GM20431 (cell line): ENCODE data around the gene PFKFB1.

Experiments used
- in situ Hi-C: fragments of 300-500 bp; cut with MseI, MboI; formaldehyde crosslinking; loops from one replicate; pipeline ENCODE4 v1.15.0; 2020; ENCODE audit warnings: low sequenced_read_pairs; ENCODE audit not compliant: unreplicated experiment

PFKFB1 gene

GRCh38 chrX:54994099-54994498, at the start of gene PFKFB1:
TSS of gene PFKFB1 (minus strand) at chrX:54994188. CDS start at chrX:54994007, 181 bp downstream.
- in situ Hi-C loops, result no loop called here

DNA sequence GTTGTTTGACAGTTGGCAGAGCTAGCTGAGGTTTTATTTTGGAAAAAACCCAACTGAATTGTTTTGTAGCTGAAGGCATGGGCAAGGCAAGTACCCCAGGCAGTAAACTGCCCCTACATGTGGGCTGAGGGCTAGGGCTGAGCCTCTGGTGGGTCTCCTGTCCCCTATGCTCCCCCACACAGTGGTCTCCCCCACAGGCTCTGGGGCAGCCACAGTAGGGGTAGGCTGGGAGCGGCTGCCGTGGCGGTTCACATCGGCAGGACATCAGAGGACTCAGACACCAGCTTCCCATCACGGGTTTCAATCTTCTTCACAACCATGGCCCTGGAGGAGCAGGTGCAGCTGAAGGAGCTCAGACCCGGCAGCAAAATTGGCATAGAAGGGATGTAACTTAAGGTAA, 47.5 kb upstream of the PFKFB1 start:
- in situ Hi-C loops, result no loop called here

GRCh38 chrX:55039471-55039870, 45.5 kb upstream of the PFKFB1 start:
- in situ Hi-C loops, result no loop called here

- in situ Hi-C loops, result no loop called here
These were observed 39.4 kb upstream of the PFKFB1 start for GRCh38 chrX:55033429-55033828.

DNA sequence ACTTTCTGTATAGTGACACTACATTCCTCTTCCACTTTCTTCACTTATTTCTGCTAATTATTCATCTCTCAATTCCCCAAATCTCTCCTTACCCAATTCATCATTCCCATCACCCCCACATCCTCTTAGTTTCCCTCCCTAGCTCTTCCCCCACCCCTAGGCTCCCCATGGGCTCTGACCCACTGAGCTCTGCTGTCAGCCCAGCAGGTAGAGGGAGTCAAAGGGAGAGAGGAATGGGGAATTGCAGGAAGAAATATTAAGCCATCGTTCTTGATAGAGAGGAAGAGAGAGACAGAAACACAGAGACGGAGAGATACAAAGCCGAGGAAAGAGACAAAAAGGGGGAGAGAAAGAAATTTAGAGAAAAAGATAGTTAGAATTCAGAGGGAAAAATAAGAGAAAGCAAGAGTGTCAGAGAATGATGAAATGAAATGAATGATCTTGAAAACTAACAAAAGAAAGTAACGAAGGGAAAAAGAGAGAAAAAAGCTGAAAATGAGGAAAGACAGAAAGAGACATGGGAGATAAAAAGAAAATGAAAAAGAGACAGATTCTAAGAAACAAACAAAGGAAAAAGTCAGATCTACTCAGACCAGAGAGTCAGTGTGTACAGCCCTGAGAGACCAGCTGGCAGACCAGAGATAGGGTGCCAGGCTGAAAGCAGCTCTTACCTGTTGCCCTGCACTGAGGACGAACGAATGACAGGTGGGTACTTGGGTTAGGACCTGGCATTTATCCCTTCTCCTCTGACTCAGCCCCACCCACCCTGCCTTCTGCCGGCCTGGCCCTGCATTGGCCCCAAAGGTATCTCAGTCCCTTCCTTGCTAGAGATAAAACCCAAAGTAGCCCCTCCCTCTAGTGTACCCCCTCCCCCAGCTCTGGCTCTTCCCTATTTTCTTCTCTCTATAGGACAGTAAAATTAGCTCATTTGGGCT, 36.5 kb upstream of the PFKFB1 start, which contains the start of gene ALAS2:
TSS of gene ALAS2 (minus strand) at position 707 of the 935 bp plus-strand sequence. CDS start 4,977 bp downstream, outside the sequence.
- in situ Hi-C loops, result no loop called here

DNA sequence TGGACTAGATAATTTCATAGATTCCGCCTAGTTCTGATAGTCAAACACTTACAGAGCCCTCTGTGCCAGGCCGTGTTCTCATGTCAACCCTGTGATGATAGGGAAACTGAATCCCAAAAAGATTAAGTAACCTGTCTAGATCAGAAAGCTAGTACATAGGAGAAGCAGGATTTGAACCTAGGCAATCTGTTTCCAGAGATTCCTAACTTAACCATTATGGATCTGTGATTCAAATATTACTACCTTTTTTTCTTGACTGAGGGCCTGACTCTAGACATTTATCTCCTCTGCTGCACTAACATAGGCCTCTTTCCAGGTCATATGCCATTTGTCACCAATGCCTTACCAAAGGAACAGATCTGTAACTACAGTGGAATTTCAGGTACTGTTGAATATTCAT, 35.3 kb upstream of the PFKFB1 start:
- in situ Hi-C loops, result no loop called here

GRCh38 chrX:55028611-55029010, 34.6 kb upstream of the PFKFB1 start:
- in situ Hi-C loops, result no loop called here

- in situ Hi-C loops, result no loop called here
These were observed 34.1 kb upstream of the PFKFB1 start for GRCh38 chrX:55028040-55028439.

- in situ Hi-C loops, result no loop called here
These were observed 32.9 kb upstream of the PFKFB1 start for GRCh38 chrX:55026840-55027239.

DNA sequence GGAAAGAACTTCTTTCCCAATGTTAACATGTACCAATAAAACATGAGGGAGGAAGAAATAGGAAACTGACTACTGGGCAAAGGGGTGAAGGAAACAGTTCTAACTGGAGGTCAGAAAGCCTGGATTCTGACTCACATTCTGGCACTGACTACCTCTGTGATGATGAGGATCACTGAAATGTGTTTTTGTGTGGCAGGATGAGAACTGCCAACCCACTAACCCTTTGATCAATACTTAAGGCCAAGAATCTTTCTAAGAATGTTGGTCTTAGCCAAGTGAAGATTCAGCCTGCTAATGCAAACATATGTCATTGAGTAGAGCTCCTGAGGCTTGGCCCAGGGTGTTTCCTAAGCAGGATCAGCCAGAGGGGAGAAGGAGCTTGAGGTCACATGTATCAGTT, 32.2 kb upstream of the PFKFB1 start:
- in situ Hi-C loops, result no loop called here

- in situ Hi-C loops, result no loop called here
These were observed 20.9 kb upstream of the PFKFB1 start for GRCh38 chrX:55014897-55015299.

- in situ Hi-C loops, result no loop called here
These were observed 17.3 kb upstream of the PFKFB1 start for GRCh38 chrX:55011294-55011693.

- in situ Hi-C loops, result no loop called here
These were observed 14.8 kb upstream of the PFKFB1 start for GRCh38 chrX:55008571-55009358.

GRCh38 chrX:55007656-55008055, 13.7 kb upstream of the PFKFB1 start:
- in situ Hi-C loops, result no loop called here

DNA sequence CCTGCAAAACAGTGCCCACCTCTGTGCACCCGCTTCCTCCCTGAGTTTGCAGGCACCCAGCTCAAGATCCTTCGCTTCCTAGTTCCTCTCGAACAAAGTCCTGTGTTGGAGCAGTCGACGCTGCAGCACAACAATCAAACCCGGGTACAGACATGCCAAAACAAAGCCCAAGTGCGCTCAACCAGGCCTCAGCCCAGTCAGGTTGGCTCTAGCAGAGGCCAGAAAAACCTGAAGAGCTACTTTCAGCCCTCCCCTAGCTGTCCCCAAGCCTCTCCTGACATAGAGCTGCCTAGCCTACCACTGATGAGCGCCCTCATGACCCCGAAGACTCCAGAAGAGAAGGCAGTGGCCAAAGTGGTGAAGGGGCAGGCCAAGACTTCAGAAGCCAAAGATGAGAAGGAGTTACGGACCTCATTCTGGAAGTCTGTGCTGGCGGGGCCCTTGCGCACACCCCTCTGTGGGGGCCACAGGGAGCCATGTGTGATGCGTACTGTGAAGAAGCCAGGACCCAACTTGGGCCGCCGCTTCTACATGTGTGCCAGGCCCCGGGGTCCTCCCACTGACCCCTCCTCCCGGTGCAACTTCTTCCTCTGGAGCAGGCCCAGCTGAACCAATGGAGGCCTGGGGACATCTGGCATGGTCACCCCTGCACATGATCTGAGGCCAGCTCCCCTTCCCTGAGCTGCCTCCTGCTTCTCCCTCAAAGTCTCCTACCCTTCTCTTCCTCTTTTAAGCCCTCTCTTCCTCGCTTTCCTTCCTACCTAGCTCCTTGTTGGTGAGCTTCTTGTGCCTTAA, 13.0 kb upstream of the PFKFB1 start:
- in situ Hi-C loops, result no loop called here

- in situ Hi-C loops, result no loop called here
These were observed 11.3 kb upstream of the PFKFB1 start for GRCh38 chrX:55005256-55005655.

- in situ Hi-C loops, result no loop called here
These were observed 10.2 kb upstream of the PFKFB1 start for GRCh38 chrX:55004231-55004630.

- in situ Hi-C loops, result no loop called here
These were observed 6.0 kb upstream of the PFKFB1 start, which contains the start of gene APEX2 for GRCh38 chrX:54999717-55000598. TSS of gene APEX2 (plus strand) at chrX:55000363. CDS start at chrX:55000423, 60 bp downstream.

- in situ Hi-C loops, result no loop called here
These were observed 1.6 kb upstream of the PFKFB1 start for GRCh38 chrX:54995621-54996020.
